GM12875 (cell line): ENCODE measurements around the gene ADCY9.
"Not testable (repeated sequence)": the region's sequence is repeated elsewhere in the genome, so short reads cannot be mapped to it uniquely, and the experiment has no call there.

Source experiments
- H3K4me3 ChIP-seq: one replicate; pipeline ENCODE4 v1.5.1; 2011; ENCODE audit warnings: low read depth, low read length, control low read depth
- TF ChIP-seq, protein P1 (sequence below): IDR thresholded peaks from 2 replicates; pipeline ENCODE4 v1.5.1; 2011; ENCODE audit warnings: low read depth, mild to moderate bottlenecking, control low read depth, inconsistent platforms, low read length, moderate library complexity, borderline replicate concordance; ENCODE audit not compliant: insufficient read depth

Gene ADCY9

DNA sequence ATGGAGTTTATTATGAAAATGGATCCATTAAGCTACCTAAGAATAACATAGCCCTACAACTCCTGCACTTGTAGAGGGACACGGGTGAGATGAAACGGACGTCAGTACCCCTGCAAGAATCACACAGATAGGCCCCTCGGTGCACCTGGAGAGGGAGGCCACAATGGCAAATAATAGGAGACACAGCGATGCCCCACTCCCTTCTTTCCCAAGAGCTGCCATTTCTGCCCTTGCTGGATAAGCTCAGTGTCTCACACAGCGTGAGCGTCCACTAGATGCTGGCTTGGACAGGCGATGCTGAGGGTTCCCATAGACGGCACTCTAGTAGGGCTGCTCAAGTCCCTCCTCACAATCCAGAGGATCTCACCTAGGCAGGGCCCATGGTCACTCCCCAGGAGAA lies 67.8 kb downstream of the ADCY9 start:
- TF ChIP-seq, protein P1, sequence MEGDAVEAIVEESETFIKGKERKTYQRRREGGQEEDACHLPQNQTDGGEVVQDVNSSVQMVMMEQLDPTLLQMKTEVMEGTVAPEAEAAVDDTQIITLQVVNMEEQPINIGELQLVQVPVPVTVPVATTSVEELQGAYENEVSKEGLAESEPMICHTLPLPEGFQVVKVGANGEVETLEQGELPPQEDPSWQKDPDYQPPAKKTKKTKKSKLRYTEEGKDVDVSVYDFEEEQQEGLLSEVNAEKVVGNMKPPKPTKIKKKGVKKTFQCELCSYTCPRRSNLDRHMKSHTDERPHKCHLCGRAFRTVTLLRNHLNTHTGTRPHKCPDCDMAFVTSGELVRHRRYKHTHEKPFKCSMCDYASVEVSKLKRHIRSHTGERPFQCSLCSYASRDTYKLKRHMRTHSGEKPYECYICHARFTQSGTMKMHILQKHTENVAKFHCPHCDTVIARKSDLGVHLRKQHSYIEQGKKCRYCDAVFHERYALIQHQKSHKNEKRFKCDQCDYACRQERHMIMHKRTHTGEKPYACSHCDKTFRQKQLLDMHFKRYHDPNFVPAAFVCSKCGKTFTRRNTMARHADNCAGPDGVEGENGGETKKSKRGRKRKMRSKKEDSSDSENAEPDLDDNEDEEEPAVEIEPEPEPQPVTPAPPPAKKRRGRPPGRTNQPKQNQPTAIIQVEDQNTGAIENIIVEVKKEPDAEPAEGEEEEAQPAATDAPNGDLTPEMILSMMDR, result no peak
- no peak overlapping the region for H3K4me3 ChIP-seq

DNA sequence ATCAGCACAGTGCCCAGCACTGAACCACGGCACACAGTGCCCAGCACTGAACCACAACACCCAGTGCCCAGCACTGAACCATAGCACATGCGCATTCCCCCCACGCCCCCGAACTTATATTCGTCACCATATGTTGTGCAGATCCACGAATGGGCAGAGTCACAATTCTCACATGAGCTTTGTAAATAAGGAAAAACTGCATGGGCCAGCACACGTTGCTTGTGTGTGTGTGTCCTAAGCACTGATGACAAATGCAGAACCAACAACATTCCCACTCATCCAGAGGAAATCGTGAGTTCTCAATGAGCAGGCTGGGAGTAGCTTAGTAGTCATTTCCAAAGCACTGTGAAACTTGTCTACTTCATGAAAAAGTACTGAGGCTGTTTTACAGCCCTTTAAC lies 70.0 kb downstream of the ADCY9 start:
- TF ChIP-seq, protein P1, result no peak
- H3K4me3 ChIP-seq, result no peak overlapping the region

DNA sequence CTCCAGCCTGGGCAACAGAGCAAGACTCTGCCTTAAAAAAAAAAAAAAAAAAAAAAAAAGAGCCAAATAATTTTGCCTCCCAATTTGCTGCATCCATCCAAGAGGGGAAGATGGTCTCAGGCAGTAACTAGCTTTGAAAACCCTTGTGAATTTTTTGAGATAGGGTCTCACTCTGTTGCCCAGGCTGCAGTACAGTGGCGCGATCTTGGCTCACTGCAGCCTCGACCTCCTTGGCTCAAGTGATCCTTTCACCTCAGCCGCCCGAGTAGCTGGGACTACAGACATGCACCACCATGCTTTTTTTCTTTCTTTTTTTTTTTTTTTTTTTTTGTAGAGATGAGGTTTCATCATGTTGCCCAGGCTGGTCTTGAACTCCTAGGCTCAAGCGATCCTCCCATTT lies 70.7 kb downstream of the ADCY9 start:
- not testable (repeated sequence) for H3K4me3 ChIP-seq

DNA sequence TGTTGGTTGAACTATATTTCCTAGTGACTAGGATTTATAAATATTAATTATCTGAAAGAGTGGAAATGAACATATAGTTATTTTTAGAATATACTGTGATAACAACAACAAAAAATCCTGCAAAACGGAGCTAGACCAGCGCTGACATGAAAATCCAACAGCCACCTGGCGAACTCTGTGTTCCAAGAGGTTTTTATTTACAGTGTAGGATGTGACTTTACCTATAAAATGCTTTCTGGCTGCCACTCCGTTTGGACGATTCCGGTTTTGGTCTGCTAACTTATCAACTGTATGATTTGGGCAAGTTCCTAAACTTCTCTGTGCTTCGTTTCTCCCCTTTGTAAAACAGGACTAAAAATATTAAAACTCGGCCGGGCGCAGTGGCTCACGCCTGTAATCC lies 73.7 kb downstream of the ADCY9 start:
- TF ChIP-seq, protein P1, result no peak
- no peak overlapping the region for H3K4me3 ChIP-seq

DNA sequence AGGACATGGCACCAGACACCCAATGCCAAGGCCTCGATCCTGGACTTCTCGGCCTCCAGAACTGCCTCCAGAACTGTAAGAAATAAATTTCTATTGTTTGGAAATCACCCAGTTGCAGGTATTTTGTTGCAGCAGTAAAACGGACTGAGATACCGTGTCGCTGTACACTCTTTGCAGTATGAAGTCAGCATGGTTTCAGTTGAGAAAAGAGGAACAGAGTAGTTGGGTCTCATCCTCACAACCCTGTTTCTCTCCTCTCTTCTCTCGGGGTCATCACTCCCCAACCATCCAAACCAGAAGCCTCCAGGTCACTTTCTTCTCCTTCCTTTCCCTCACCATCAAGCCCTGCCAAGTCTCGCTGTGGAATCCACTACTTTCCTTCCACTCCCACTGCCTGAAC lies 77.8 kb downstream of the ADCY9 start:
- H3K4me3 ChIP-seq, result no peak overlapping the region

DNA sequence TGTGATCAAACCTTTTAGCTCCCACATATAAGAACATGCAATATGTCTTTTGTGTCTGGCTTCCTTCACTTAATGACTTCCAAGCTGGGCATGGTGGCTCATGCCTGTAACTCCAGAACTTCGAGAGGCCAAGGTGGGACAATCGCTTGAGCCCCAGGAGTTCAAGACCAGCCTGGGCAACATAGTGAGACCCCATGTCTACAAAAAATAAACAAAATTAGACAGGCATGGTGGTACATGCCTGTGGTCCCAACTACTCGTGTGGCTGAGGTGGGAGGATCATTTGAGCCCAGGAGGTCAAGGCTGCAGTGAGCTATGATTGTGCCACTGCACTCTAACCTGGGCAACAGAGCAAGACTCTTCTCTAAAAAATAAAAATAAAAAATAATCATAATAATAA lies 79.3 kb downstream of the ADCY9 start:
- H3K4me3 ChIP-seq, result not testable (repeated sequence)

More for the DNA sequence above, 77.8 kb downstream of the ADCY9 start:
- TF ChIP-seq, protein P1, result no peak

DNA sequence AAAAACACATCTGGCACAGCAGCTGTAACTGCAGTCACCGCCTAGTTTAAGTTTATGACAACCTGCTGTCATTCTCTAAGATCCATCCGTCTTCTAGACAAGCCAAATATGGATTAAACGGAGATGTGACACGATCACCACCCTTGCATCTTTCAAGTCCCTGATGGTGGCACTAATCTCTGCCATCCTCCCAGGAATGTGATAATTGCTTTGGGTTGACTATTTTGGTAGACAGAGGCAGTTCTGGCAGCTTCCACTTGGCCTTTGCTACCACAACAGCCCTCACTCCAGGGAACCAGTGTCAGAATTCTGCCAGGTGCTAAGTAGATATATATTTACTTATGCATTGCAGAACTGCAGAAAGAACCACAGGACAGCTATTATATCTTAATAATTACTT lies 81.3 kb downstream of the ADCY9 start:
- TF ChIP-seq, protein P1, result no peak
- no peak overlapping the region for H3K4me3 ChIP-seq

DNA sequence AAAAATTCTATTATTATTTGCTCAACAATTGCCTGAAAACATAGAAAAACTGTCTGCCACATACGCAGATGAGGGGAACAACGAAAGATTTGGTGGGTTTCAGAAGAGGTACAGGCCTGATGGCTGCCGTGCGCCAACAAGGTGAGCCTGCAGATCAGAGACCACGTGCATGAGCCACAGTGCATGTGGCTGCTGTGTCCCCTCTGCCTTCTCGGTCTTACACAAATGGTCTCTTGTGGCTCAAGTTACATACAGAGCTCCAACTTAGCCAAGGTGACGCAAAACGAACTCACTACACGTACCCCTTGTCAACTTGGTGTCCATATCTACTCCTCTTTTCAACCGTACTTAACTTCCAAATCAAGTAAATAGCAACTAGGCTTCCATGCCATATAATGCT lies 82.3 kb downstream of the ADCY9 start:
- H3K4me3 ChIP-seq, result no peak overlapping the region
- TF ChIP-seq, protein P1, result no peak
